HG02623 (cell line): ENCODE results near the gene PAX2.

Source experiments
- ATAC-seq: cut with Tn5 transposase; IDR thresholded peaks from one replicate; pipeline ENCODE4 v1.9.1; 2021; ENCODE audit warnings: moderate library complexity; ENCODE audit not compliant: unreplicated experiment

Gene PAX2

GRCh38 chr10:100782461-100783244 is 37.3 kb downstream of the PAX2 start:
- no peak for ATAC-seq

- ATAC-seq, result no peak
Observed at GRCh38 chr10:100784126-100784525, 38.7 kb downstream of the PAX2 start.

GRCh38 chr10:100786591-100786990 is 41.2 kb downstream of the PAX2 start:
- ATAC-seq, result no peak

- no peak for ATAC-seq
Observed at GRCh38 chr10:100788002-100788903, 42.9 kb downstream of the PAX2 start.

- ATAC-seq, result no peak
Observed at GRCh38 chr10:100790761-100791208, 45.4 kb downstream of the PAX2 start.

- ATAC-seq, result no peak
Observed at GRCh38 chr10:100791369-100792058, 46.1 kb downstream of the PAX2 start.

GRCh38 chr10:100792574-100792973 is 47.2 kb downstream of the PAX2 start:
- no peak for ATAC-seq

GRCh38 chr10:100793055-100793454 is 47.7 kb downstream of the PAX2 start:
- no peak for ATAC-seq

- no peak for ATAC-seq
Observed at GRCh38 chr10:100799881-100800280, 54.5 kb downstream of the PAX2 start.

- no peak for ATAC-seq
Observed at GRCh38 chr10:100800931-100801330, 55.5 kb downstream of the PAX2 start.

GRCh38 chr10:100802196-100802595 is 56.8 kb downstream of the PAX2 start:
- ATAC-seq, result no peak

- ATAC-seq, result no peak
Observed at GRCh38 chr10:100802607-100803006, 57.2 kb downstream of the PAX2 start.

GRCh38 chr10:100803492-100803891 is 58.1 kb downstream of the PAX2 start:
- no peak for ATAC-seq

- no peak for ATAC-seq
Observed at GRCh38 chr10:100803908-100804307, 58.5 kb downstream of the PAX2 start.

- ATAC-seq, result no peak
Observed at GRCh38 chr10:100805543-100806355, 60.4 kb downstream of the PAX2 start.

- no peak for ATAC-seq
Observed at GRCh38 chr10:100806356-100806645, 60.9 kb downstream of the PAX2 start.

- no peak for ATAC-seq
Observed at GRCh38 chr10:100807241-100807951, 62.0 kb downstream of the PAX2 start.

- ATAC-seq, result no peak
Observed at GRCh38 chr10:100808876-100809275, 63.5 kb downstream of the PAX2 start.

- no peak for ATAC-seq
Observed at GRCh38 chr10:100810091-100810834, 64.9 kb downstream of the PAX2 start.

GRCh38 chr10:100810835-100811116 is 65.4 kb downstream of the PAX2 start:
- ATAC-seq, result no peak
